Stimulated activated CD8-positive, alpha-beta memory T cell treated with anti-CD3 and anti-CD28 coated beads, Interleukin-15, amount 100 ng/mL, for 1 hour (primary cell): ENCODE results near the gene PRR5L.
"Not testable (repeated sequence)": the region's sequence is repeated elsewhere in the genome, so short reads cannot be mapped to it uniquely, and the experiment has no call there.

Experiments
- DNase-seq: peaks from one replicate; pipeline ENCODE4 v3.0.0-alpha.2; 2020; ENCODE audit warnings: low read depth

PRR5L gene

GRCh38 chr11:36460220-36460619 lies 164.1 kb downstream of the PRR5L start:
- no peak for DNase-seq

GRCh38 chr11:36462321-36462720 lies 166.2 kb downstream of the PRR5L start:
- DNase-seq = no peak

- DNase-seq = no peak
Measured at GRCh38 chr11:36463781-36464180, 167.7 kb downstream of the PRR5L start.

GRCh38 chr11:36464720-36465119 lies 168.6 kb downstream of the PRR5L start:
- DNase-seq = no peak

- DNase-seq = no peak
Measured at GRCh38 chr11:36465449-36466163, 169.5 kb downstream of the PRR5L start.

GRCh38 chr11:36467012-36467411 lies 170.9 kb downstream of the PRR5L start:
- DNase-seq = no peak

GRCh38 chr11:36467916-36468315 lies 171.8 kb downstream of the PRR5L start:
- DNase-seq = no peak

- DNase-seq = no peak
Measured at GRCh38 chr11:36469063-36469462, 173.0 kb downstream of the PRR5L start.

- no peak for DNase-seq
Measured at GRCh38 chr11:36469881-36470802, 174.1 kb downstream of the PRR5L start.

GRCh38 chr11:36471577-36471976 lies 175.5 kb downstream of the PRR5L start:
- no peak for DNase-seq

- DNase-seq = no peak
Measured at GRCh38 chr11:36475192-36475591, 179.1 kb downstream of the PRR5L start.

- DNase-seq = no peak
Measured at GRCh38 chr11:36478700-36479329, 182.7 kb downstream of the PRR5L start.

- DNase-seq = no peak
Measured at GRCh38 chr11:36480833-36481232, 184.7 kb downstream of the PRR5L start.

- DNase-seq = not testable (repeated sequence)
Measured at GRCh38 chr11:36483042-36483441, 187.0 kb downstream of the PRR5L start.

- no peak for DNase-seq
Measured at GRCh38 chr11:36485298-36486002, 189.4 kb downstream of the PRR5L start.

GRCh38 chr11:36487619-36488018 lies 191.5 kb downstream of the PRR5L start:
- DNase-seq = no peak

GRCh38 chr11:36488096-36488495 lies 192.0 kb downstream of the PRR5L start:
- no peak for DNase-seq

GRCh38 chr11:36490026-36490806 lies 194.1 kb downstream of the PRR5L start:
- DNase-seq = no peak

- no peak for DNase-seq
Measured at GRCh38 chr11:36492724-36493304, 196.7 kb downstream of the PRR5L start.

- DNase-seq = no peak
Measured at GRCh38 chr11:36493332-36493731, 197.2 kb downstream of the PRR5L start.

- DNase-seq = no peak
Measured at GRCh38 chr11:36498721-36499120, 202.6 kb downstream of the PRR5L start.
